Lower leg skin (tissue), 4 donors: Measurements from ENCODE around the gene ADGRA3. TPM values are rescaled to one million over a fixed set of nuclear protein-coding genes. Genes with fewer than 3 reads are reported as not detected.

Source experiments
- DNase-seq, 2 donors: peaks; one replicate each; pipeline ENCODE4 v3.0.0-alpha.2; 2019; ENCODE audit warnings: low spot score in 2 of 2
- H3K4me3 ChIP-seq: fragments of 200-600 bp; sonication (generic); 2 replicates; pipeline ENCODE4 v1.5.1; 2017; ENCODE audit warnings: mild to moderate bottlenecking, low read depth; ENCODE audit not compliant: poor library complexity, severe bottlenecking
- POLR2A ChIP-seq, 2 donors: fragments of 450-650 bp; IDR thresholded peaks; one replicate each; pipeline ENCODE4 v1.6.1; 2016 to 2017; ENCODE audit warnings: antibody characterized with exemption in 2 of 2, mild to moderate bottlenecking in 1 of 2, moderate library complexity in 1 of 2
- WGBS, 2 donors: methylation state at CpG; one replicate each; pipeline ENCODE4 v1.1.5; 2018; 5-methylcytosine and 5-hydroxymethylcytosine counted together
- intact Hi-C: fragments of 100-400 bp; cut with DNase I; formaldehyde crosslinking; loops from one replicate; pipeline ENCODE4 v1.15.0; 2023; ENCODE audit warnings: low total_unique reads
- total RNA-seq, 4 donors: library from RNA; depleted of rRNA; stranded (reverse); fragments of >200 nt; gene quantifications; one replicate each; pipeline ENCODE4 v1.1.0, GENCODE V29; 2016
- TF ChIP-seq, protein P1 (sequence below), 3 donors: fragments of 450-650 bp; IDR thresholded peaks; one replicate each; pipeline ENCODE4 v1.5.1; 2016; ENCODE audit warnings: antibody characterized with exemption in 3 of 3, mild to moderate bottlenecking in 3 of 3, moderate library complexity in 2 of 3

The ADGRA3 gene
- total RNA-seq, 4 donors from 2014 or later = 8.4 to 14.9 (median 12.6) TPM

- intact Hi-C loops = no loop called here
- no peak for DNase-seq
- no peak overlapping the region for H3K4me3 ChIP-seq
- WGBS, 2 donors = 93 to 95% methylated on average over 4 of the region's 4 CpGs
- TF ChIP-seq, protein P1, sequence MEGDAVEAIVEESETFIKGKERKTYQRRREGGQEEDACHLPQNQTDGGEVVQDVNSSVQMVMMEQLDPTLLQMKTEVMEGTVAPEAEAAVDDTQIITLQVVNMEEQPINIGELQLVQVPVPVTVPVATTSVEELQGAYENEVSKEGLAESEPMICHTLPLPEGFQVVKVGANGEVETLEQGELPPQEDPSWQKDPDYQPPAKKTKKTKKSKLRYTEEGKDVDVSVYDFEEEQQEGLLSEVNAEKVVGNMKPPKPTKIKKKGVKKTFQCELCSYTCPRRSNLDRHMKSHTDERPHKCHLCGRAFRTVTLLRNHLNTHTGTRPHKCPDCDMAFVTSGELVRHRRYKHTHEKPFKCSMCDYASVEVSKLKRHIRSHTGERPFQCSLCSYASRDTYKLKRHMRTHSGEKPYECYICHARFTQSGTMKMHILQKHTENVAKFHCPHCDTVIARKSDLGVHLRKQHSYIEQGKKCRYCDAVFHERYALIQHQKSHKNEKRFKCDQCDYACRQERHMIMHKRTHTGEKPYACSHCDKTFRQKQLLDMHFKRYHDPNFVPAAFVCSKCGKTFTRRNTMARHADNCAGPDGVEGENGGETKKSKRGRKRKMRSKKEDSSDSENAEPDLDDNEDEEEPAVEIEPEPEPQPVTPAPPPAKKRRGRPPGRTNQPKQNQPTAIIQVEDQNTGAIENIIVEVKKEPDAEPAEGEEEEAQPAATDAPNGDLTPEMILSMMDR (IDR thresholded peaks at IDR 0.05) = no peak
- no peak for TF ChIP-seq POLR2A (IDR thresholded peaks at IDR 0.05)
Observed at GRCh38 chr4:22504922-22505321, 10.9 kb downstream of the ADGRA3 start.

DNA sequence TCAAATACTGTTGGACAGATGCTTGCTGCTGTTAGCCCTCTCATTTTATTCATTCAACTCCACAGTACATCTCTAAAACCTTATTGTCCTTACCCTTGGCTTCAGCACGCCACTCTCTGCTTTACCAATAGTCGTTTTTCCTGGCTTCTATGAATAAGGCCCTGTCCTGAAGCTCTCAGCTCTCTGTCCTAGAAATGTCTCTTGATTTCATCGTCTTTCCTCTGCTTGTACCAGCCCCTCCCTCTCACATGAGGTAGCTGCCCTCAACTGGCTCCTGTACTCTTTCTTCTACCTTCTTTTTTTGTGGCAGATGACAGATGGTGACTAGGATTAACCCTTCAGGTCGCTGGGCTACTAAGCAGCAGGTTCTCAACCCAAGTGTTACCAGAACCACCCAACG lies 11.4 kb downstream of the ADGRA3 start:
- intact Hi-C loops = no loop called here
- TF ChIP-seq, protein P1 (IDR thresholded peaks at IDR 0.05) = no peak
- no peak for TF ChIP-seq POLR2A (IDR thresholded peaks at IDR 0.05)
- no peak for DNase-seq
- no peak overlapping the region for H3K4me3 ChIP-seq
- WGBS, 2 donors = 85 to 89% methylated on average over 5 of the region's 5 CpGs

DNA sequence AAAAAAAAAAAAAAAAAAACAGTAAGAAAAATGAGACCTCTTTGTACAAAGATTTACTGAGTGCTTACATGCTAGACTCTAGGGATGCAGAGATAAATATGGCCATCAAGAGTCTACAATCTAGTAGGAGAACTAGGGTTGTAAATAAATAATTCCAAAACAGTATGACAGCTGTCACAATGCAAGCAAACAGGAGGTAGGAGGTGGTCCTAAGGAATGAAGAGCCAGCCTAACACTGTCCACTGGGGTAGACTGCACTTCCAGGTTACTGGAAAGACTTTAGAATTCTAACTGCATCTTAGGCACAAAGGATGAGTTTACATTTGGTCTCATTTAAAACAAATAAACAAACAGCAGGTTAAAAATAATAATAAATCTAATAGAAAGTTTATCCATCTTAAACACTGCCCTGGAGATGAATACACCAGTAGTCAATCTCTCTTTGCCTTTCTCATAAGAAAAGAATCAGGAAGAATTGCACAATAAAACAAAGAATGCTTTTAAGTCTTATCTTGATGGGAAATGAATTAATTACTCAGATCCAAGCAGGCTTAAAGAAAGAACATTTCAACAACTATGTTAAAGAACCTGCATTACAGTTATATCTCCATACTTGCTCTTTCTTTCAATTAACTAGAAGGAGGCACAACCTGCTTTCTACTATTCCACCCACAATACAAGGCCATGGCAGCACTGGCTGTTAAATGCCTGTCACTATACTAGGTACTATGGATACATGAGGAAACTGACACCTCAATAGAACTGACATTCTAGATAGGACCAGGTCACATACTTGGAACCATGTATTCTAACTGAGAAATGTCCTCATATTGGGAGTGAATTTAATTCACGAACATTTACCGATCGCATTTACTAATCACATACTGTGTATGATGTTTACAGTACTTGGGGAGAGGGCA lies 12.7 kb downstream of the ADGRA3 start:
- TF ChIP-seq, protein P1 (IDR thresholded peaks at IDR 0.05) = no peak
- no peak for TF ChIP-seq POLR2A (IDR thresholded peaks at IDR 0.05)
- H3K4me3 ChIP-seq = no peak overlapping the region
- 98% methylated on average over 3 of the region's 3 CpGs for WGBS, 2 donors
- no peak for DNase-seq
- intact Hi-C loops = no loop called here

DNA sequence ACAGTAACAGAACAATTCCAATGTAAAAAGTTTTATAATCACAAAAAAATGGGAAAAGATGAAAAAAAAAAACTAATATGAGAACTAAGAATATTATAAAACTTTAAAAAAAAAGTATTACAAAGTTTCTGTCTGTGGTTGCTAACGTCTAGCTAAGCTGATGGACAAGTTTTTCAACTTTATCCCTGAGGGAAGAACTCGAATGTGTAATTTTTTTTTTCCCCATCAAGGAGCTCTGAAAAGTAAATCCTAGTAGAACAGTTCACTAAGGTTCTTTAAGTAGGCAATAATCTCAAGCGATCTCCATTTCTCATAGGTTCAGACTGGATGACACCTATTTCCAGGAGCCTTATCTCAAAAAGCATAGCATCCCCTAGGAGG lies 14.2 kb downstream of the ADGRA3 start:
- no peak for DNase-seq
- intact Hi-C loops = no loop called here
- TF ChIP-seq, protein P1 (IDR thresholded peaks at IDR 0.05) = no peak
- TF ChIP-seq POLR2A (IDR thresholded peaks at IDR 0.05) = no peak
- WGBS, 2 donors = 34 to 44% methylated on average over 3 of the region's 3 CpGs
- no peak overlapping the region for H3K4me3 ChIP-seq

- intact Hi-C loops = no loop called here
- TF ChIP-seq POLR2A (IDR thresholded peaks at IDR 0.05) = no peak
- TF ChIP-seq, protein P1 (IDR thresholded peaks at IDR 0.05) = no peak
Observed at GRCh38 chr4:22500831-22501714, 14.8 kb downstream of the ADGRA3 start.

More at GRCh38 chr4:22500831-22501714, 14.8 kb downstream of the ADGRA3 start:
- no peak overlapping the region for H3K4me3 ChIP-seq
- DNase-seq = no peak
- 76% methylated on average over 6 of the region's 6 CpGs for WGBS, 2 donors
